K562 (cell line): ENCODE measurements around the gene SLC4A1. TPM values are rescaled to one million over a fixed set of nuclear protein-coding genes. Genes with fewer than 3 reads are reported as not detected.

ENCODE experiments used
- ATF7 ChIP-seq: fragments of 450-650 bp; IDR thresholded peaks from 2 replicates; pipeline ENCODE4 v1.7.1; 2014; ENCODE audit warnings: mild to moderate bottlenecking, moderate library complexity
- COPS2 ChIP-seq: fragments of 450-650 bp; conservative IDR thresholded peaks from 2 replicates; pipeline ENCODE4 v1.6.1; 2016; ENCODE audit warnings: mild to moderate bottlenecking, moderate library complexity
- GABPA ChIP-seq: fragments of 200-800 bp; sonication (Bioruptor generic); conservative IDR thresholded peaks from 2 replicates; pipeline ENCODE4 v1.6.1; 2016; ENCODE audit warnings: low read depth, missing genetic modification characterization, missing compliant biosample characterization
- HBP1 ChIP-seq: fragments of 450-650 bp; formaldehyde crosslinking; IDR thresholded peaks from 2 replicates; pipeline ENCODE4 v1.4.0; 2022; ENCODE audit warnings: missing genetic modification characterization
- JUND ChIP-seq, 2 experiments: IDR thresholded peaks; 2 replicates in 1 of 2; 3 replicates in 1 of 2; pipeline ENCODE4 v1.6.1; 2011; ENCODE audit warnings: borderline replicate concordance in 2 of 2, low read depth in 2 of 2, low read length in 2 of 2, improper control_type of control experiment in 1 of 2, missing biosample characterization in 1 of 2, missing genetic modification characterization in 1 of 2, missing genetic modification reagents in 1 of 2
- L3MBTL2 ChIP-seq: fragments of 450-650 bp; IDR thresholded peaks from 2 replicates; pipeline ENCODE4 v1.6.1; 2016; ENCODE audit warnings: mild to moderate bottlenecking, moderate library complexity
- MNT ChIP-seq, 2 experiments: fragments of 450-650 bp; conservative IDR thresholded peaks; 2 replicates each; pipeline ENCODE4 v1.6.1; 2017; ENCODE audit warnings: mild to moderate bottlenecking in 2 of 2, moderate library complexity in 2 of 2
- SOX6 ChIP-seq: fragments of 450-650 bp; IDR thresholded peaks from 2 replicates; pipeline ENCODE4 v1.6.1; 2014; ENCODE audit warnings: mild to moderate bottlenecking
- XRCC5 ChIP-seq: fragments of 200-400 bp; formaldehyde crosslinking; IDR thresholded peaks from 2 replicates; pipeline ENCODE4 v1.6.1; 2017; ENCODE audit warnings: low read depth, mild to moderate bottlenecking, low read length
- ZBTB1 ChIP-seq: sonication (generic); formaldehyde crosslinking; IDR thresholded peaks from 2 replicates; pipeline ENCODE4 v1.8.1; 2023; ENCODE audit warnings: missing genetic modification reagents, low read depth, mild to moderate bottlenecking, borderline replicate concordance
- ZBTB26 ChIP-seq: fragments of 450-650 bp; formaldehyde crosslinking; IDR thresholded peaks from 2 replicates; pipeline ENCODE4 v1.4.0; 2022; ENCODE audit warnings: missing genetic modification characterization
- ZBTB43 ChIP-seq: sonication (generic); formaldehyde crosslinking; IDR thresholded peaks from 2 replicates; pipeline ENCODE4 v1.8.0; 2023; ENCODE audit warnings: mild to moderate bottlenecking, missing genetic modification reagents
- ZNF175 ChIP-seq: fragments of 200-800 bp; sonication (Bioruptor generic); IDR thresholded peaks from 2 replicates; pipeline ENCODE4 v1.6.1; 2016; ENCODE audit warnings: low read depth, mild to moderate bottlenecking, missing genetic modification characterization, missing compliant biosample characterization
- ZNF280B ChIP-seq: fragments of 250-450 bp; sonication (Bioruptor Pico); IDR thresholded peaks from 2 replicates; pipeline ENCODE4 v1.5.1; 2021; ENCODE audit warnings: mild to moderate bottlenecking
- ZNF282 ChIP-seq: sonication (generic); formaldehyde crosslinking; IDR thresholded peaks from 2 replicates; pipeline ENCODE4 v1.8.1; 2023; ENCODE audit warnings: missing genetic modification reagents
- ZNF583 ChIP-seq: fragments of 250-450 bp; sonication (Bioruptor Pico); IDR thresholded peaks from 2 replicates; pipeline ENCODE4 v1.4.0; 2020
- ZZZ3 ChIP-seq: fragments of 450-650 bp; IDR thresholded peaks from 2 replicates; pipeline ENCODE4 v1.6.1; 2016; ENCODE audit warnings: antibody characterized with exemption, mild to moderate bottlenecking, moderate library complexity
- polyA plus RNA-seq, 8 experiments: library from polyadenylated mRNA; depleted of rRNA in 4 of 8; stranded (reverse) in 5 of 8; unstranded in 3 of 8; fragments of >200 nt; fragmentation: Nextera tagmentation in 2 of 8; fragmentation: Illumina TruSeq in 1 of 8; extraction: Ambion mirVana in 2 of 8; extraction: Trizol in 1 of 8; gene quantifications; 2 replicates each; pipeline versions ENCODE4 v1.2.1 to v1.2.3, GENCODE V29; 2011 to 2014; ENCODE audit warnings: inconsistent platforms in 1 of 8, missing spikeins in 1 of 8
- total RNA-seq, 7 experiments: library from RNA; depleted of rRNA in 6 of 7; stranded (reverse); fragments of >200 nt in 6 of 7; fragmentation: Illumina TruSeq in 2 of 7; extraction: Trizol in 2 of 7; gene quantifications; 2 replicates each; pipeline versions ENCODE4 v1.2.1 to v1.2.3, GENCODE V29; 2011 to 2021; ENCODE audit warnings: low replicate concordance in 1 of 7

The SLC4A1 gene
- total and polyA plus RNA-seq, 9 of the 15 experiments (the other 6 are each of a cell fraction or from before 2014, with no cell fraction given): 0.14 to 1.00 (median 0.53) TPM

GRCh38 chr17:44210342-44211192, 57.4 kb downstream of the SLC4A1 start (continued):
- no peak for TF ChIP-seq ZNF280B (CRISPR knock-in tag)
- peak; percentile 40; the same call in 1 of the 2 replicates for TF ChIP-seq ZNF583 (CRISPR knock-in tag)
- peak; percentile 97 for TF ChIP-seq XRCC5
- no peak for TF ChIP-seq ZZZ3
- peak; percentile 64 for TF ChIP-seq ATF7
- peak; percentile 67; the same call in 1 of the 2 replicates for TF ChIP-seq ZNF282 (CRISPR knock-in tag)
- TF ChIP-seq SOX6: peak; percentile 59; the same call in 1 of the 2 replicates
- peak; percentile 66; the same call in 1 of the 2 replicates for TF ChIP-seq ZNF175 (CRISPR knock-in tag)
- 0 out of 2 replicates have a peak, but pooled peaks have one; percentile 41 for TF ChIP-seq ZBTB1
- no peak for TF ChIP-seq ZBTB43 (CRISPR knock-in tag)
- TF ChIP-seq HBP1: 0 out of 2 replicates have a peak, but pooled peaks have one; percentile 10
- TF ChIP-seq MNT (conservative IDR thresholded peaks at IDR 0.05): peak; percentile 78 to 92
- TF ChIP-seq ZBTB26 (CRISPR knock-in tag): no peak
- peak; percentile 95 for TF ChIP-seq L3MBTL2
- 0 out of 2 replicates have a peak, but pooled peaks have one; percentile 22 for TF ChIP-seq GABPA (tag)
- no peak for TF ChIP-seq COPS2
- TF ChIP-seq JUND (IDR thresholded peaks at IDR 0.05; ENCODE audit: borderline replicate concordance, low read depth, low read length): peak; percentile 72
- TF ChIP-seq JUND (tag; IDR thresholded peaks at IDR 0.05; ENCODE audit: borderline replicate concordance, low read depth, low read length): peak; percentile 18; the same call in 1 of the 3 replicates
